DMS79 treated with DMSO at 0.1 percent for 48 hours (cell line): ENCODE measurements around the gene ADGRD1.
"Not testable (repeated sequence)": the region's sequence is repeated elsewhere in the genome, so short reads cannot be mapped to it uniquely, and the experiment has no call there.

Source experiments
- DNase-seq: peaks from one replicate; lab custom pipeline; 2025; lab: John Stamatoyannopoulos, UW

Gene ADGRD1

GRCh38 chr12:131104463-131105350 is 151.0 kb downstream of the ADGRD1 start:
- DNase-seq = peak; percentile 46

GRCh38 chr12:131105351-131105735 is 151.6 kb downstream of the ADGRD1 start:
- DNase-seq = no peak

- DNase-seq = no peak
Observed at GRCh38 chr12:131105736-131106348, 152.1 kb downstream of the ADGRD1 start.

- DNase-seq = no peak
Observed at GRCh38 chr12:131106349-131106941, 152.7 kb downstream of the ADGRD1 start.

- DNase-seq = no peak
Observed at GRCh38 chr12:131108177-131108955, 154.7 kb downstream of the ADGRD1 start.

GRCh38 chr12:131111446-131111845 is 157.7 kb downstream of the ADGRD1 start:
- DNase-seq = no peak

- no peak for DNase-seq
Observed at GRCh38 chr12:131112021-131112420, 158.3 kb downstream of the ADGRD1 start.

GRCh38 chr12:131112700-131113290 is 159.1 kb downstream of the ADGRD1 start:
- DNase-seq = no peak

- peak; percentile 22 for DNase-seq
Observed at GRCh38 chr12:131113568-131114270, 160.0 kb downstream of the ADGRD1 start.

GRCh38 chr12:131114271-131114670 is 160.6 kb downstream of the ADGRD1 start:
- no peak for DNase-seq

GRCh38 chr12:131114942-131115584 is 161.4 kb downstream of the ADGRD1 start:
- no peak for DNase-seq

GRCh38 chr12:131115766-131116467 is 162.2 kb downstream of the ADGRD1 start:
- DNase-seq = no peak

- peak; percentile 14 for DNase-seq
Observed at GRCh38 chr12:131116468-131117117, 162.9 kb downstream of the ADGRD1 start.

- DNase-seq = no peak
Observed at GRCh38 chr12:131117438-131118245, 163.9 kb downstream of the ADGRD1 start.

GRCh38 chr12:131118371-131118770 is 164.7 kb downstream of the ADGRD1 start:
- no peak for DNase-seq

GRCh38 chr12:131119345-131119744 is 165.6 kb downstream of the ADGRD1 start:
- DNase-seq = not testable (repeated sequence)

GRCh38 chr12:131119936-131120335 is 166.2 kb downstream of the ADGRD1 start:
- no peak for DNase-seq

GRCh38 chr12:131120831-131121271 is 167.1 kb downstream of the ADGRD1 start:
- no peak for DNase-seq
